GM20431 (cell line): Measurements from ENCODE around the gene SLC46A1.

ENCODE experiments used
- in situ Hi-C: fragments of 300-500 bp; cut with MseI, MboI; formaldehyde crosslinking; loops from one replicate; pipeline ENCODE4 v1.15.0; 2020; ENCODE audit warnings: low sequenced_read_pairs; ENCODE audit not compliant: unreplicated experiment

Gene SLC46A1

DNA sequence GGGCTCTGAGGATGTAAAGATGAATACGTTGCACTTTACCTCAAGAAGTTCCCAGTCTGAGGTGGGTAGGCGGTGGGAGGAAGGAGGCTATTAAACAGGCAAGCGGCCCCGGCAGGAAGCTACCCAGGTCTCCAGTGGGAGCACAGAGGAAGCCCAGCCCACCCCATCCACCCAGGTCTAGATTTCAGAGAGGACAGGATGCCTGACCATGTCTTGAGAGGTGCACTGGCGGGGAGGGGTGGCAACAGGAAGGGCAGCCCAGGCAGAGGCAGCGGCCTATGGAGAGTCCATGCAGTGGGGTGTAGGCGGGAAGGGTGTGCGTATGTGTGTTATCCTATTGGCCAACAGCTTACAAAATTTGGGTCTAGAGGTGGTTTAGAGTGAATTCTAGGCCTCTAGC is 20.6 kb downstream of the SLC46A1 start:
- in situ Hi-C loops: no loop called here

DNA sequence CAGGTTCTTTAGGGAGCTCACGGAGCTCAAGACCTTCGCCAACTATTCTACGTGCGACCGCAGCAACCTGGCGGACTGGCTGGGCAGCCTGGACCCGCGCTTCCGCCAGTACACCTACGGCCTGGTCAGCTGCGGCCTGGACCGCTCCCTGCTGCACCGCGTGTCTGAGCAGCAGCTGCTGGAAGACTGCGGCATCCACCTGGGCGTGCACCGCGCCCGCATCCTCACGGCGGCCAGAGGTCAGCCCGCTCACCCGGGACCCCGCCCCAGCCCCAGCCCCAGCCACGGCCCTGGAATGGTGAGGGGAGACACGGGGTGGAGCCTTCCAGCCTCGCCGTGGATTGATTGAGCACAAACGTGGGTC is 21.0 kb downstream of the SLC46A1 start:
- in situ Hi-C loops: no loop called here

DNA sequence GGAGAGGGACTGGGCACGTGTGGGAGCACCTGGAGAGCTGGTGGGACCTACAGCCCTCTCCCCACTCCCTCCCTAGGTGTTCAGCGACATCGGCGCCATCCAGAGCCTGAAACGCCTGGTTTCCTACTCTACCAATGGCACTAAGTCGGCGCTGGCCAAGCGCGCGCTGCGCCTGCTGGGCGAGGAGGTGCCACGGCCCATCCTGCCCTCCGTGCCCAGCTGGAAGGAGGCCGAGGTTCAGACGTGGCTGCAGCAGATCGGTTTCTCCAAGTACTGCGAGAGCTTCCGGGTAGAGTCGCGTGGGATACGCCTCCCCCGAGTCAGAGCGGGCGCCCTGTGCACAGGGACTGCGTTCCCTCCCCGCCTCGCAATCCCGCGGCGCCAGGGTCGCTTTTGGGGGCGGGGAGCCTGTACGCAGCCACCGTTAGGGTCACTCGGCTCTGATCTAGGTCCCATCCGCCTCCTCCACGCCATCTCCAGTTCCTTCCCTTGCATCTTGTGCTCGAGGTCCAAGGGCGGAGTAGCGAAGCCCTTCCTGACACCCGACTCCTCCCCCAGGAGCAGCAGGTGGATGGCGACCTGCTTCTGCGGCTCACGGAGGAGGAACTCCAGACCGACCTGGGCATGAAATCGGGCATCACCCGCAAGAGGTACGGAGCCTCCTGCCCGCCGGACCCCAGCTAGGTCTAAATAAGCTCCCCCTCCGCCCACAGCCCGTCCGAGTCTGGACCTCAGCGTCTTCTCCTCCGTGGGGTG is 21.6 kb downstream of the SLC46A1 start:
- in situ Hi-C loops: no loop called here

DNA sequence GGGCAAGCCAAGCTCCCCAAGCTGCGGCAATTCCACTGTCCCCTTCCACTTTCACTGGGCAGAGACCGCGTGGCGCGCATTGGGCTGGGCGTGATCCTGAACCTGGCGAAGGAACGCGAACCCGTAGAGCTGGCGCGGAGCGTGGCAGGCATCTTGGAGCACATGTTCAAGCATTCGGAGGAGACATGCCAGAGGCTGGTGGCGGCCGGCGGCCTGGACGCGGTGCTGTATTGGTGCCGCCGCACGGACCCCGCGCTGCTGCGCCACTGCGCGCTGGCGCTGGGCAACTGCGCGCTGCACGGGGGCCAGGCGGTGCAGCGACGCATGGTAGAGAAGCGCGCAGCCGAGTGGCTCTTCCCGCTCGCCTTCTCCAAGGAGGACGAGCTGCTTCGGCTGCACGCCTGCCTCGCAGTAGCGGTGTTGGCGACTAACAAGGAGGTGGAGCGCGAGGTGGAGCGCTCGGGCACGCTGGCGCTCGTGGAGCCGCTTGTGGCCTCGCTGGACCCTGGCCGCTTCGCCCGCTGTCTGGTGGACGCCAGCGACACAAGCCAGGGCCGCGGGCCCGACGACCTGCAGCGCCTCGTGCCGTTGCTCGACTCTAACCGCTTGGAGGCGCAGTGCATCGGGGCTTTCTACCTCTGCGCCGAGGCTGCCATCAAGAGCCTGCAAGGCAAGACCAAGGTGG is 24.7 kb downstream of the SLC46A1 start:
- in situ Hi-C loops: no loop called here

DNA sequence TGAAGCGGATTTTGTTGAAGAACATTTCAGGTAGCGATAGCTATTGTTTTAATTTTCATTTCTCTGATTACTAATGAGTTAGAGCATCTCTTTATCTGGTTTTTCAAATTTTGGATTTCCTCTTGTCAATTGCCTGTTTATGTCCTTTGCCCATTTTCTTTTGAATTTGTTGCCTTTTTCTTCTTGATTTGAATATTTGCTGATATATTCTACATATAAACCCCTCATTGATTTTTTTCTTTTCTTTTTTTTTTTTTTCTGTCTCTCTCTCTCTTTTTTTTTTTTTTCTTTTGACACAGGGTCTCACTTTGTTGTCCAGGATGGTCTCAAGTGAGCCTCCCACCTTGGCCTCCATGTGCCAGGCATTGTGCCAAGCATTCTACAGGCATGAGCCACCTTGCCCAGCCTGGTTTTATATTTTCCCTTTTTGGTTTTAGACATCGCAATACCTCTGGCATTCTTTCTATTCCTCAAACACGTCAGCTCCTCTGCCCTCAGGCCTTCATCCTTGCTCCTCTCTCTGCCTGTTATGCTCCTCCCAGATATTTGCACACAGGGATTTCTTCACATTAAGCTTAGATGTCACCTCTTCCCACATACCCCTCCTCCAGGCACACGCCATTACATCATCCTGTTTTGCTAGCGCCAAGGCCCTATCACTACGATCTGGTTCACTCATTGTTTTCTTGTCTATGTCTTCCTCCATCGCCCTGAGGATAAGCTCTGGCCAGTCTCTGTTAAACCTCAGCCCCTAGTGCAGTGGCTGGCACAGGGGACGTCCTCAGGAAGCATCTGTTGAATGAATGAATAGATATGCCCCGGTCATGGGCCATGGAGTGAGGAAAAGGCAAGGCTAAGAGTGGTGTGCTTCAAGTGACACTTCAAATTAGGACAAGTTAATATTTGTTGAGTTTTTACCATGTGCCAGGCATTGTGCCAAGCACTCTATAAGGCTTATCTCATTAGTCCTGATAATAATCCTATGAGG is 25.9 kb downstream of the SLC46A1 start:
- in situ Hi-C loops: no loop called here

DNA sequence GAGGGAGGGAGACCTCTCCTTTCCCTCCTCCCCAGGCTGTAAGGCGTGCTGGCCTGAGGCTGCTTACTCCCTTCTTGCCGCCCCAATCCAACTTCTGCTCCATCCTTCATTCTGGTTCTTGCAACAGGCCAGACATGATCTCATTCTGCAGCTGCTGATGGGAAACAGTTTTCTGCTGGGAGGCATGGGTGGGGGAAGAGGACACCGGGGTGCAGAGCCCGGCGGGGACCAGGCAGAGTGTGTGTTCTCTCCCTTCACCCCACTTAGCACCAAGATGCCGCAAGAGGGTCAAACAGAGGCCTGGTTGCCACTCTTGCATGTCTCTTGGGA is 33.1 kb downstream of the SLC46A1 start:
- in situ Hi-C loops: no loop called here

DNA sequence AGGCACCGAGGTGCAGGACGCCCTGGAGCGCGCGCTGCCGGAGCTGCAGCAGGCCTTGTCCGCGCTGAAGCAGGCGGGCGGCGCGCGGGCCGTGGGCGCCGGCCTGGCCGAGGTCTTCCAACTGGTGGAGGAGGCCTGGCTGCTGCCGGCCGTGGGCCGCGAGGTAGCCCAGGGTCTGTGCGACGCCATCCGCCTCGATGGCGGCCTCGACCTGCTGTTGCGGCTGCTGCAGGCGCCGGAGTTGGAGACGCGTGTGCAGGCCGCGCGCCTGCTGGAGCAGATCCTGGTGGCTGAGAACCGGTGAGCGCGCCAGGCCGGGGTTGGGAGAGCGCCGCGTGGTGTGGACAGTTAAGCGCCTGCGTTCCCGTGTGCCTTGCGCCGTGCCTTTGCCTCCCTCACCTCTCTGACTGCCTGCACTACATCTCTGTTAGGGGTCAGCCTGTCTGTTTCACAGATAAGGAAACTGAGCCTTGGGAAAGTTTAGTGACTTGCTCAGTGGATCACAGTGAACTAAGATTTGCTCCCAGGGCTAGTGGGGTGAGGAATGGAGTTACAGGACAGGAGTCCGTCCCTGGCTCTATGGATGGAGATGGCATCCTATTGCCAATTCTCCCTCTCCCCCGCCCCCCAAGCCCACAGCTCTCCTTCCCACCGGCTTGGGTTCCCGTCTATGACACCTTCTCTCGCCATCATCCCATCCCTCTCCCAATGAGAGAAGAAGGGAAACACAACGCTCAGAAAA is 33.6 kb downstream of the SLC46A1 start:
- in situ Hi-C loops: no loop called here

DNA sequence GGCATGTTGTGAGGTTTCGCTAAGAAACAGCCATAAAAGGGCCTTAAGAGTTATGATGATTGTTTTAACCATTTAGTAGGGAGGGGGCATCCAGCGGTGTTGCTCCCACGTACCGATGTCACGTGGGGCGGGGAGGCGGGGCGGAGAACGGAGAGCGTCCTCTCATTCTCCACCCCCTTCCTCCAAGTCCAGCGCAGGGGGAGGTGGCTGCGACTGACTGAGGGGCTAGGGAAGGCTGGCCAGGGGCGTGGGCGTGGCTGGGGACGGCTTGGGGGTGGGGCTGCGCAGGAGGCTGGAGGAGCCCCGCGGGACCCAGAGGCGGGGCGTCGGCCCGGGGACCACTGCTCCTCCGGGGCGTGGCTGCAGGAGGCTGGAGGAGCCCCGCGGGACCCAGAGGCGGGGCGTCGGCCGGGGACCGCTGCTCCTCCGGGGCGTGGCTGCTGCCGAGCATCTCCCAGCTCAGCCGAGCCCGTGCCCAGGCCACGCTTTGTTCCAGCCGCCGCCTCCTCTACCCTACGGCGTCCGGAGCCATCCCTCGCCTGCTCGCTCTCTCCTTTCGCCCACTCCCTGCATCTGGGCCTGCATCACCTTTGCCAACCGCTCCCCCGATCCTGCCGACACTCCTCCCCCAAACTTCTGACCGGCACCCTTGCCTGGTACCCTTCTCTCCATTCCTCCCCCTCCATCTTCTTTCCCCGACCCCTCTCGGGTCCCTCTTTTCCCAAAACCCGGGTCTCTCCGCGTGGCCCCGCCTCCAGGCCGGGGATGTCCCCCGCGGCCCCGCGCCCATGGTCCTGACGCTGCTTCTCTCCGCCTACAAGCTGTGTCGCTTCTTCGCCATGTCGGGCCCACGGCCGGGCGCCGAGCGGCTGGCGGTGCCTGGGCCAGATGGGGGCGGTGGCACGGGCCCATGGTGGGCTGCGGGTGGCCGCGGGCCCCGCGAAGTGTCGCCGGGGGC is 34.5 kb downstream of the SLC46A1 start, which contains the start of gene SARM1:
Gene SARM1, plus strand, starts transcription at position 450 of the 958 bp plus-strand sequence. Its CDS starts 339 bp downstream, at position 789.
- in situ Hi-C loops: no loop called here

DNA sequence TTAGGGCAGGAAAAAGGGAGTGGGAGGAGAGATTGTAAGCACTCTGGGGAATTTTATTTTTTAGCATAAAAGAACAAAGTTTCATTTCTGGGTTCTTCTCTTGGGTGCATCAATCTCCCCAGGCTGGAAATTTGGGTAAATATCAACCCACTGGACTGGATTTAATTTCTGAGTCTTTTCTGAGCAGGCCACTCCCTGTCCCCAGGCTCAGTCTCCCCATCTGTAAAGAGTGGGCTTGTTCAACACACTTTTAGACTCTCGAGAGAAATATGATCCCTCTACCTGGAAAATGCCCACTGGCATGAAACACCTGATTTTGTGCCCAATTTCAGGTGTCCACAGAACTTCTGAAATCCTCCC is 35.3 kb downstream of the SLC46A1 start:
- in situ Hi-C loops: no loop called here

DNA sequence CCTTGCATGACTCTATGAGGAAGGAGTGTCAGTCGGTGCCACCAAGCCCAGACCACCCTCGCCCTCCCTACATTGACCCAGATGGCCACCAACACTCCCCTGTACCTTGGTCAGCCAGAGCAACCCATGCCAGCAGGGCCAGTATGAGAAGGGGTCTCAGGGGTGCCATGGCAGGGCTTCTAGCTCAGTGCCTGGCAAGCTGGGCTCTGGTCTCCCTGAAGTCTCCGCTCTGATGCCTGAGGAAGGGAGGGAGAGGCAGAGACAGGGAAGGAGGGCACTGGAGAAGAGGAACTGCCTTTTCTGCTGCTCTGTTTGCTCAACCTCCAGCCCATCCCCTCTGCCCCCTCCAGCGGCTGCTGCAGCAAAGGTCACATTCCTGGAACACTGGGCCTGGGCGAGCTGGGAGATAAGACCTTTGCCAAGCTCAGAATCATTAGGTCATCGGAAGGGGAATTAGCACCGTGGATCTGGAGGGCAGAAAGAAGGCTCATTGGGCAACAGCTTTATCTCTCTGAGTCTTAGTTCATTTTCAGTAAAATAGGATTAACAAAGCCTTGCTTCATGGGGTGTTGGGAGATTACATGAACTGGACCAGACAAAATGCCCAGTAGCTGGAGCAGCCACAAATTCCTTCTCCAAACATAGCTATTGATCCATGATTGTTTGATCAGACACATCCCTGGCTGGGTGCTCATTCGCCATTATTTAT is 35.8 kb downstream of the SLC46A1 start, which contains the start of gene VTN:
Gene VTN, minus strand, starts transcription at position 273 of the 709 bp plus-strand sequence. Its CDS starts 104 bp downstream, at position 169.
- in situ Hi-C loops: no loop called here

DNA sequence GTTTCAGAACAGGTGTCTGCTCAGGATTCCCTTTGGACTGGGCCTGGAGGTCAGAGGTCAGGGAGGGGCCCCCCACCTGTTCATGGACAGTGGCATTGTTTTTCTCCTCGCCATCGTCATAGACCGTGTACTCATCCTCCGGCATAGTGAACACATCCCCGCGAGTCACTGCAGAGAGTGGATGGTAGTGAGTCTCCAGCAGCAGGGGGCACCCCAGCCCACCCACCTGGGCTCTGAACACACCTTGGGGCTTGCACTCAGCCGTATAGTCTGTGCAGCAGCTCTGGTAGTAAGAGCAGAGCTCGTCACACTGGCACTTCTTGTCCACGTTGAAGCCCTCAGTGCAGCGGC is 36.4 kb downstream of the SLC46A1 start:
- in situ Hi-C loops: no loop called here

DNA sequence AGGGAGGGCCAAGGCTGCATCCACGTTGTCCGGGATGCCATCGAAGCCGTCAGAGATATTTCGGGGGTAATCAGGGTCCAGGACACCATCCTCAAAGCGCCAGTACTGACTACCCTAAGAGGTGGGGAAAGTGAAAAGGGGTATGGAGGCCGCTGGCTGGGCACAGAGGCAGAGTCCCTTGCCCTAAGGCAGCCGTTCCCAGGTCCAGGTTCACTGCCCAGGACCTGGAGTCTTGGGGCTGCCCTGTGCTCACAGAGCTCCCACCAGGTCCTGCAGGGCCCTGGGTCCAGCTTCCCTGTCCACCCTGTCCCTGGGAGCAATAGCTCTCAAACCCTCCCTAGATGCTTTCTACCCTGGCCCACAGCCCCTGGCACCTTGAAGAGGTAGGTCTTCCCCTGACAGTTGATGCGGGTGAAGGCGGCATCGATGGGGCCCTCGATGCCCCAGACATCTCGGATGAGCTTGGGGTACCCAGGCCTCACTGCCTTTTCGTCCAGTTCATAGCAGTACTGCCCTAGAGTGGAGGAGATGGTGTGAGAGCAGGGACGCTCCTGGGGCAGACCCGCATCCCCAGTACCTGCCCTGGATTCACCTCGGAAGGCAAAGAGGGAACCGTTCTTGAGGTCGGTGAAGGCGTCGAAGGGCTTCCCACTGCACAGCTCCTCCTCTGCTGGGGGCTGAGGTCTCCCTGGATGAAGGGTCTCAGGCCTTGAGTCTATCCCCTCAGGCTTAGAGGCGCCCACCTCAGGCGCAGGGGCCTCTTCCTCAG is 36.9 kb downstream of the SLC46A1 start:
- in situ Hi-C loops: no loop called here

DNA sequence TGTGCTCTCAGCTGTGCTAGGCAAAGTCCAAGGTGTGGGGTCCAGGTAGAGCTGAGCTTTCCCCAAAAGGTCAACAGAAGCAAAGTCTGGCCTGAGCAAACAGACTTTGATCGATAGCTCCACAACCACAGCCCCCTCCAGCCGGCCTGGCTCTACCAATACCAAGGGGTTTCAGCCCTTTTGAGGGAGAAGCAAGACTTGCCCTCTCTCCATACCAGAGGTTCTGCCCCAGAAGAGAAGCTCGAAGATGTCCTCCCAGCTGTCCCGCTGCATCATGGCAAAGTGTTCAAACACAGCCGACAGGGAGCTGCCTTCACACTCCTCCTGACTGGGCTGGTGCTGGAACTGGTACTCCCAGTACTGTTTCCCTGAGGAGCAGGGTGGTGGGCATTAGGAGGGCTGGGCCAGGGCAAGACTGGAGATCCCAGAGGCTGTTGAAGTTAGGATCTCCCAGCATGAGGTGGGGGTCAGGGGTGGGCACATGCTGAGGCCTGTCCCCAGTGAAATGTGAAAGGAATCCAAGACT is 37.6 kb downstream of the SLC46A1 start:
- in situ Hi-C loops: no loop called here

DNA sequence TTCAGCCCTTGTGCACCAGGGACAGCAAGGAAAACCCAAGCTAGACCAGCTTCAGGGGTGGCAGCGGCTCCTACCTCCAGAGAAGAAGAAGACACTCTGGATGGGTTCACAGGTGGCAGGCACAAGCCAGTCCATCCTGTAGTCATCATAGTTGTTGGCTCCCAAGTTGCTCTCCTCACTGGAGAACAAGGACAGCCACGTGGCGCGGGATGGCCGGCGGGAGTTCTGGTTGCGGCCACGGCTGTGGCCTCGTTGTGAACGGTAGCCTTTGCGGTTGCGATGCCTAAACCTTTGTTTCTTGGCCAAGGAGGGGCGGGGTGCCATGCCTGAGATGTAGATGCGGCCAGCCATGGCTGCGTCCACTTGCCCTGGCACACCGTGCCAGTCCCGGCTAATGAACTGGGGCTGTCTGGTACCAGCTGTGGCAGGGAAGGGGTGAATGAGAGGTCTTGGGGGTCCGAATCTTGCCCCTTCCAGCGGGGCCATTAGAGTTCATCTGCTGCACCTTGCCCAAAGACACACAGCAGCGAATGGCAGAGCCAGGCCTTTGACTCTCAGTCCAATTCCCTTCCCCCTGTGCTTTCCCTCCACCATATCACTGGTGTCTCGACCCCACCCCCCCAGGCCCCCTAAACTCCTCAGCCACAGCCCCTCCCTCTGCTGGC is 38.2 kb downstream of the SLC46A1 start:
- in situ Hi-C loops: no loop called here

DNA sequence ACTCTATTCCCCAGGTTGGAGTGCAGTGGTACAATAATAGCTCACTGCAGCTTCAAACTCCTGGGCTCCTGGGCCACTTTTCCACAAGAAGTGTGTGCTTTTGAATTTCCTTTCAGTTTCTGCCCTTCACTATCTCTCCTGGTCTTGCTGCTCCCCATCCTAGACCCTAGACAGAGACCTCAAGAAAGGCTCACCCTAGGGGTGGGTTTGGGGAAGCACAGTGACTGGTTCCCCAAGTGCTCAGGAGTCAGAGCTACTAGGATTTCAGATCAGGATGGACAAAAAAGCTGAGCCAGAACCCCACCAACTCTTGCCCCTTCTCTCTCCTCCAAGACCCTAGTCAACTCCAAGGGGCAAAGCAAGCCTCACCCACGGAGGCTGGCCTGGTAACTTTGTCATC is 39.4 kb downstream of the SLC46A1 start:
- in situ Hi-C loops: no loop called here

DNA sequence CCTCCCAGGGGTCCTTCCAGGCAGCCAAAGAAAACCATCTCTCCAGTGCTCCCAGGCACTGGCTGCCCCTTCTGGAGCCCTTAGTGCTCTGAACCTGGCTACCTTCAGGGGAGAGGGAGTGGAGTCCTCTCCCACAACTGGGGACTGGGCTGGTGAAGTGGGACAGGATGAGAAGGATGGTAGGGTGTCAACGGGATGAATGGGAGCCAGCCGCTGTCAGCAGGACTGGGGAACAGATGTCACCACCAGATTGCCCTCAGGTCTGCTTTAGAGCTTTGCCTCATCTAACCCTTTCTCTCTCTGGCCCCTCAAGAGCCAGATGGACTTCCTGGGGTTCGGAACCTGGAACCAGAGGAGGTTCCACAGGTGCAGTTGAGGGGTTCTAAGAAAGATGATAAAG is 40.5 kb downstream of the SLC46A1 start:
- in situ Hi-C loops: no loop called here
